GM10266 (cell line): ENCODE data around the gene TAS2R7.

ENCODE experiments used
- DNase-seq: peaks from one replicate; pipeline ENCODE4 v3.0.0; 2012; ENCODE audit errors: extremely low spot score
- CTCF ChIP-seq: IDR thresholded peaks from 2 replicates; pipeline ENCODE4 v1.5.1; 2012; ENCODE audit warnings: mild to moderate bottlenecking, low read depth; ENCODE audit not compliant: control insufficient read depth, insufficient read depth; ENCODE audit errors: missing control alignments

The TAS2R7 gene

GRCh38 chr12:10783252-10783651 is 19.2 kb downstream of the TAS2R7 start:
- no peak for DNase-seq
- TF ChIP-seq CTCF: no peak

DNA sequence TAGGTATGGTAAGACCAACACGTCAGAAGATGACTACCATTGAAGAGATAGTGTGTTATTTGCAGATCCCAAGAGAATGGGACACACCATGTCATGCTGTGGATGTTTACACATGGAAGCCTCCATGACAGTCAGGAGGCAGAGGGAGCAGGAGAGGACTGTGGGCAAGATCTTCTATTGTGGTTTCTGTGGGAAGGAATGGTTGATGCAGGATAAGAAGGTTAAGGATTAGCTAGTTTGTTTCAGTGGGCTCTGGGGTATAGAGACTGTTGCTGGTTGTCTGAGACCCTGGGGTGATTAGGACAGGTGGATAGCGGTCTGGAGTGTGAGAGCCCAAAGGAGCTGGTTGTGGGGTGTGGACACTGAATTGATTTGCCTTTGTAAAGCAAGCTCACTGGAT is 23.3 kb downstream of the TAS2R7 start:
- TF ChIP-seq CTCF: no peak
- no peak for DNase-seq

GRCh38 chr12:10771132-10771733 is 31.2 kb downstream of the TAS2R7 start:
- DNase-seq: peak; percentile 11
- peak; percentile 52 for TF ChIP-seq CTCF

- no peak for TF ChIP-seq CTCF
- DNase-seq: no peak
Observed at GRCh38 chr12:10759657-10760056, 42.8 kb downstream of the TAS2R7 start.

- TF ChIP-seq CTCF: no peak
- no peak for DNase-seq
Observed at GRCh38 chr12:10756194-10756593, 46.2 kb downstream of the TAS2R7 start.

DNA sequence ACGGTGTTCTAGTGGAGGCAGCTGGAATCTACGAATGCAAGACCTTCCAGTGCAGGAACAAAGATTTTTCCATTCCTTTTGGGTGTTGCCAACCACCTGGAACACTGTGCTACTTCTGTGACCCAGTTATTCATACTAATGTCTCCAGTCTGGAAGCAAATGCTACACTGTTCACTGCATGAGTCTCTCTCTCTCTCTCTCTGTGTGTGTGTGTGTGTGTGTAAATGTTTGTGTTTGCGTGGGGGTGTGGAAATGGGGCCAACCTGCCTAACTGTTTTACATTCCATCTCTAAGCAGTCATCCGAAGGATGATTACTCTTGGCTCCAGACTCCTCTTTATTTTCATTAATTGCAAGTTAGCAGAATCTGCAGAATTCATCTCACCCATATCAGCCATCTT is 49.4 kb downstream of the TAS2R7 start:
- no peak for TF ChIP-seq CTCF
- DNase-seq: no peak
